CD8-positive, alpha-beta memory T cell (primary cell): Measurements from ENCODE around the gene GCNT2. TPM values are rescaled to one million over a fixed set of nuclear protein-coding genes. Genes with fewer than 3 reads are reported as not detected.
A peak's percentile ranks its signal among the peaks of the same experiment; 100 is the strongest.
"Not testable (repeated sequence)": the region's sequence is repeated elsewhere in the genome, so short reads cannot be mapped to it uniquely, and the experiment has no call there.

Source experiments
- CTCF ChIA-PET: fragments of 350-600 bp; sonication (Branson Sonifier 250); formaldehyde crosslinking; loops from one replicate; lab custom pipeline; 2021; ENCODE audit warnings: antibody characterized with exemption; lab: Charles Lee
- POLR2A ChIA-PET: fragments of 350-600 bp; sonication (Branson Sonifier 250); formaldehyde crosslinking; loops from one replicate; lab custom pipeline; 2021; ENCODE audit warnings: antibody characterized with exemption; lab: Charles Lee
- DNase-seq, 5 donors: peaks; one replicate each; pipeline versions ENCODE4 v3.0.0 to v3.0.0-alpha.2; 2020 to 2022; ENCODE audit warnings: mixed read lengths in 1 of 5
- H3K27ac ChIP-seq: one replicate; pipeline ENCODE4 v1.7.0; 2013; ENCODE audit warnings: low read depth, mild to moderate bottlenecking, low read length, moderate library complexity
- H3K27me3 ChIP-seq: 2 replicates; pipeline ENCODE4 v1.7.0; 2013; ENCODE audit warnings: low read length, mild to moderate bottlenecking; ENCODE audit not compliant: insufficient read depth, poor library complexity, severe bottlenecking
- H3K36me3 ChIP-seq: 2 replicates; pipeline ENCODE4 v1.7.0; 2013; ENCODE audit warnings: mild to moderate bottlenecking, low read length, moderate library complexity; ENCODE audit not compliant: insufficient read depth
- H3K4me1 ChIP-seq: 2 replicates; pipeline ENCODE4 v1.7.0; 2013; ENCODE audit warnings: mild to moderate bottlenecking, low read length, moderate library complexity; ENCODE audit not compliant: insufficient read depth
- H3K4me3 ChIP-seq: 2 replicates; pipeline ENCODE4 v1.7.0; 2013; ENCODE audit warnings: mild to moderate bottlenecking, low read length
- H3K9me3 ChIP-seq: 2 replicates; pipeline ENCODE4 v1.7.0; 2013; ENCODE audit warnings: mild to moderate bottlenecking, low read length
- H3K27ac Mint-ChIP-seq, 8 donors: one replicate each; pipeline ENCODE4 v1.8.0; 2020 to 2021; ENCODE audit warnings: mixed read lengths in 8 of 8, mild to moderate bottlenecking in 6 of 8, inconsistent platforms in 3 of 8, moderate library complexity in 3 of 8
- H3K27me3 Mint-ChIP-seq, 2 donors: one replicate each; pipeline ENCODE4 v1.8.0; 2020 to 2021; ENCODE audit warnings: mixed read lengths in 2 of 2, mild to moderate bottlenecking in 1 of 2, moderate library complexity in 1 of 2
- H3K36me3 Mint-ChIP-seq, 3 donors: one replicate each; pipeline ENCODE4 v1.8.0; 2020 to 2021; ENCODE audit warnings: mixed read lengths in 3 of 3, inconsistent platforms in 1 of 3, mild to moderate bottlenecking in 1 of 3
- H3K4me1 Mint-ChIP-seq, 3 donors: one replicate each; pipeline ENCODE4 v1.8.0; 2020 to 2021; ENCODE audit warnings: mixed read lengths in 3 of 3, inconsistent platforms in 1 of 3, mild to moderate bottlenecking in 1 of 3
- H3K4me3 Mint-ChIP-seq, 7 donors: one replicate each; pipeline ENCODE4 v1.8.0; 2020 to 2021; ENCODE audit warnings: mixed read lengths in 7 of 7, mild to moderate bottlenecking in 6 of 7, moderate library complexity in 4 of 7, inconsistent platforms in 2 of 7
- H3K9me3 Mint-ChIP-seq, 5 donors: one replicate each; pipeline ENCODE4 v1.8.0; 2020 to 2022; ENCODE audit warnings: mixed read lengths in 5 of 5, mild to moderate bottlenecking in 3 of 5, moderate library complexity in 2 of 5, inconsistent platforms in 1 of 5
- polyA plus RNA-seq: library from polyadenylated mRNA; unstranded; fragments of 300-500 nt; fragmentation: Illumina TruSeq; gene quantifications from one replicate; pipeline ENCODE4 v1.2.3, GENCODE V29; 2021
- total RNA-seq, 2 experiments: library from RNA; stranded (reverse); gene quantifications; one replicate each; pipeline ENCODE4 v1.2.3, GENCODE V29; 2021

Gene GCNT2
- total and polyA plus RNA-seq, 3 experiments from 2014 or later, result 1.3 to 1.4 (median 1.4) TPM

- DNase-seq, result no peak
- Histone ChIP-seq H3K27ac (no peak overlapping the region), H3K27me3 (no peaks in the 10 kb centered on the region), H3K9me3 (no peaks in the 10 kb centered on the region), H3K4me1 (no peaks in the 10 kb centered on the region), H3K36me3 (no peaks in the 10 kb centered on the region), H3K4me3 (no peak overlapping the region)
- H3K4me3 Mint-ChIP-seq, result no peak overlapping the region
- H3K36me3 Mint-ChIP-seq, result peaks cover 4 to 17% (median 6%) of the 10 kb centered on the region in 3 donors
- peaks cover 0 to 1% of the 10 kb centered on the region in 2 donors for H3K27me3 Mint-ChIP-seq
- no peak overlapping the region for H3K27ac Mint-ChIP-seq
- CTCF ChIA-PET, result no interaction called here
- POLR2A ChIA-PET, result no interaction called here
- peaks cover 5 to 16% (median 10%) of the 10 kb centered on the region in 3 donors for H3K4me1 Mint-ChIP-seq
- H3K9me3 Mint-ChIP-seq, result peaks cover 0 to 4% (median 0%) of the 10 kb centered on the region in 5 donors
Measured at GRCh38 chr6:10613077-10613476, 91.9 kb downstream of the GCNT2 start.

GRCh38 chr6:10613723-10614122, 92.6 kb downstream of the GCNT2 start:
- Histone ChIP-seq H3K4me1 (no peaks in the 10 kb centered on the region), H3K9me3 (no peaks in the 10 kb centered on the region), H3K27ac (no peak overlapping the region), H3K36me3 (no peaks in the 10 kb centered on the region), H3K27me3 (no peaks in the 10 kb centered on the region), H3K4me3 (no peak overlapping the region)
- Mint-ChIP-seq H3K36me3 (peaks cover 0 to 12% (median 6%) of the 10 kb centered on the region in 3 donors), H3K27ac (no peak overlapping the region), H3K9me3 (peaks cover 0 to 4% (median 0%) of the 10 kb centered on the region in 5 donors), H3K4me1 (peaks cover 5 to 18% (median 15%) of the 10 kb centered on the region in 3 donors), H3K27me3 (peaks cover 0 to 1% of the 10 kb centered on the region in 2 donors), H3K4me3 (no peak overlapping the region)
- no peak for DNase-seq
- ChIA-PET CTCF (no interaction called here), POLR2A (no interaction called here)

GRCh38 chr6:10615675-10616074, 94.5 kb downstream of the GCNT2 start:
- Mint-ChIP-seq H3K9me3 (no peaks in the 10 kb centered on the region), H3K36me3 (peaks cover 0 to 1% (median 0%) of the 10 kb centered on the region in 3 donors), H3K27me3 (peaks cover 0 to 1% of the 10 kb centered on the region in 2 donors), H3K4me1 (peaks cover 5 to 18% (median 15%) of the 10 kb centered on the region in 3 donors), H3K4me3 (peak overlapping the region in 1 of 7 donors; percentile 32), H3K27ac (peak overlapping the region in 3 of 8 donors; percentile 37 to 76 (median 72))
- no peak for DNase-seq
- ChIA-PET CTCF (interaction anchor here (1.5 kb wide), 1 partner anchor 137 kb away, joined by 4 read pairs; no protein-coding TSS in a partner anchor), POLR2A (no interaction called here)
- Histone ChIP-seq H3K4me3 (no peak overlapping the region), H3K27me3 (no peaks in the 10 kb centered on the region), H3K27ac (no peak overlapping the region), H3K36me3 (no peaks in the 10 kb centered on the region), H3K9me3 (no peaks in the 10 kb centered on the region), H3K4me1 (no peaks in the 10 kb centered on the region)

- H3K4me1 ChIP-seq, H3K36me3 Mint-ChIP-seq, H3K27me3 ChIP-seq, DNase-seq, H3K9me3 Mint-ChIP-seq, CTCF ChIA-PET, H3K9me3 ChIP-seq, H3K27ac ChIP-seq, H3K27me3 Mint-ChIP-seq, H3K36me3 ChIP-seq, H3K4me3 ChIP-seq, POLR2A ChIA-PET: not testable (repeated sequence)
- peak overlapping the region in 2 of 8 donors; percentile 72 to 76 for H3K27ac Mint-ChIP-seq
- peaks cover 5 to 18% (median 15%) of the 10 kb centered on the region in 3 donors for H3K4me1 Mint-ChIP-seq
- peak overlapping the region in 1 of 7 donors; percentile 32 for H3K4me3 Mint-ChIP-seq
Measured at GRCh38 chr6:10616266-10616665, 95.1 kb downstream of the GCNT2 start.

- H3K9me3 ChIP-seq, result no peaks in the 10 kb centered on the region
- peaks cover 5 to 18% (median 15%) of the 10 kb centered on the region in 3 donors for H3K4me1 Mint-ChIP-seq
- H3K27me3 Mint-ChIP-seq, result peaks cover 0 to 1% of the 10 kb centered on the region in 2 donors
- H3K4me3 ChIP-seq, result no peak overlapping the region
- DNase-seq, result no peak
- no peaks in the 10 kb centered on the region for H3K27me3 ChIP-seq
- no peaks in the 10 kb centered on the region for H3K36me3 ChIP-seq
- peaks cover 8 to 12% (median 9%) of the 10 kb centered on the region in 3 donors for H3K36me3 Mint-ChIP-seq
- H3K4me3 Mint-ChIP-seq, result no peak overlapping the region
- ChIA-PET POLR2A (no interaction called here), CTCF (no interaction called here)
- H3K27ac Mint-ChIP-seq, result no peak overlapping the region
- H3K4me1 ChIP-seq, result no peaks in the 10 kb centered on the region
- H3K27ac ChIP-seq, result no peak overlapping the region
- no peaks in the 10 kb centered on the region for H3K9me3 Mint-ChIP-seq
Measured at GRCh38 chr6:10617008-10617696, 96.0 kb downstream of the GCNT2 start.

- Histone ChIP-seq H3K4me1 (no peaks in the 10 kb centered on the region), H3K4me3 (no peak overlapping the region), H3K27me3 (no peaks in the 10 kb centered on the region), H3K36me3 (no peaks in the 10 kb centered on the region), H3K9me3 (no peaks in the 10 kb centered on the region), H3K27ac (no peak overlapping the region)
- POLR2A ChIA-PET, result interaction anchor here (0.7 kb wide), 1 partner anchor 184 kb away, joined by 3 read pairs; no protein-coding TSS in a partner anchor
- Mint-ChIP-seq H3K27me3 (peaks cover 0 to 1% of the 10 kb centered on the region in 2 donors), H3K4me1 (peaks cover 4 to 18% (median 15%) of the 10 kb centered on the region in 3 donors), H3K36me3 (peaks cover 10 to 19% (median 15%) of the 10 kb centered on the region in 3 donors), H3K27ac (no peak overlapping the region), H3K9me3 (no peaks in the 10 kb centered on the region), H3K4me3 (no peak overlapping the region)
- no peak for DNase-seq
- CTCF ChIA-PET, result no interaction called here
Measured at GRCh38 chr6:10618409-10618808, 97.3 kb downstream of the GCNT2 start.

GRCh38 chr6:10621213-10621612, 100.1 kb downstream of the GCNT2 start:
- Mint-ChIP-seq H3K9me3 (no peaks in the 10 kb centered on the region), H3K27me3 (peaks cover 0 to 2% of the 10 kb centered on the region in 2 donors), H3K4me1 (peaks cover 0 to 8% (median 6%) of the 10 kb centered on the region in 3 donors), H3K27ac (no peak overlapping the region), H3K36me3 (peaks cover 25 to 40% (median 33%) of the 10 kb centered on the region in 3 donors), H3K4me3 (no peak overlapping the region)
- Histone ChIP-seq H3K36me3 (no peaks in the 10 kb centered on the region), H3K4me3 (no peak overlapping the region), H3K27ac (no peak overlapping the region), H3K9me3 (no peaks in the 10 kb centered on the region), H3K4me1 (no peaks in the 10 kb centered on the region), H3K27me3 (no peaks in the 10 kb centered on the region)
- POLR2A ChIA-PET, result no interaction called here
- no peak for DNase-seq
- CTCF ChIA-PET, result no interaction called here

GRCh38 chr6:10621847-10622246, 100.7 kb downstream of the GCNT2 start:
- no peaks in the 10 kb centered on the region for H3K9me3 Mint-ChIP-seq
- peaks cover 0 to 6% (median 4%) of the 10 kb centered on the region in 3 donors for H3K4me1 Mint-ChIP-seq
- peaks cover 25 to 47% (median 33%) of the 10 kb centered on the region in 3 donors for H3K36me3 Mint-ChIP-seq
- peaks cover 0 to 2% of the 10 kb centered on the region in 2 donors for H3K27me3 Mint-ChIP-seq
- ChIA-PET POLR2A (no interaction called here), CTCF (no interaction called here)
- Histone ChIP-seq H3K27ac (no peak overlapping the region), H3K36me3 (no peaks in the 10 kb centered on the region), H3K4me1 (no peaks in the 10 kb centered on the region), H3K9me3 (no peaks in the 10 kb centered on the region), H3K27me3 (no peaks in the 10 kb centered on the region), H3K4me3 (no peak overlapping the region)
- H3K4me3 Mint-ChIP-seq, result no peak overlapping the region
- peak overlapping the region in 1 of 8 donors; percentile 23 for H3K27ac Mint-ChIP-seq
- no peak for DNase-seq
